Prostate gland (tissue), 2 donors: ENCODE results near the gene LASP1.

ENCODE experiments used
- POLR2A ChIP-seq: fragments of 450-650 bp; IDR thresholded peaks from one replicate; pipeline ENCODE4 v1.6.1; 2016; ENCODE audit warnings: antibody characterized with exemption, mild to moderate bottlenecking
- POLR2AphosphoS5 ChIP-seq: sonication (generic); formaldehyde crosslinking; IDR thresholded peaks from one replicate; pipeline ENCODE4 v1.6.1; 2017; ENCODE audit warnings: antibody characterized with exemption
- TF ChIP-seq, protein P1 (sequence below), 4 experiments: fragments of 200-600 bp in 2 of 4; fragments of 450-650 bp in 2 of 4; sonication (generic) in 2 of 4; IDR thresholded peaks; 1 replicate in 3 of 4; 2 replicates in 1 of 4; pipeline ENCODE4 v1.5.1; 2016 to 2019; ENCODE audit warnings: antibody characterized with exemption in 4 of 4, mild to moderate bottlenecking in 2 of 4, moderate library complexity in 2 of 4

DNA sequence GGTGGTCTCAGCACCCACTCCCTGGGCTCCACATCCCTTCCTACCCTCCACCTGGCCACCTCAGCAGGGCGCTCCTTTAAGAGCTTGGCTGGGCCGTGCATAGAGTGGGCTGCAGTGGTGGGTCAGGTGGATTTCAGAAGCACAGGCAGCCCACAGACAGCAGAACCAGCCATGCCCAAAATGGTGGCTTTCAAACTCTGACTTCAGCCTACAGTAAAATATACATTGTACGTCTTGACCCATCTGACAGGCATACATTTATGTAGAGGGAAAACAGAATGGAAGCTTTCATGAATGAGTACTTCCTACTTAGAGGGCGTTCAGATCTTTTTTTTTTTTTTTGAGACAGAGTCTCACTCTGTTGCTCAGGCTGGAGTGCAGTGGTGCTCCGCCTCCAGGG lies 29.6 kb downstream of the LASP1 start:
- TF ChIP-seq, protein P1, sequence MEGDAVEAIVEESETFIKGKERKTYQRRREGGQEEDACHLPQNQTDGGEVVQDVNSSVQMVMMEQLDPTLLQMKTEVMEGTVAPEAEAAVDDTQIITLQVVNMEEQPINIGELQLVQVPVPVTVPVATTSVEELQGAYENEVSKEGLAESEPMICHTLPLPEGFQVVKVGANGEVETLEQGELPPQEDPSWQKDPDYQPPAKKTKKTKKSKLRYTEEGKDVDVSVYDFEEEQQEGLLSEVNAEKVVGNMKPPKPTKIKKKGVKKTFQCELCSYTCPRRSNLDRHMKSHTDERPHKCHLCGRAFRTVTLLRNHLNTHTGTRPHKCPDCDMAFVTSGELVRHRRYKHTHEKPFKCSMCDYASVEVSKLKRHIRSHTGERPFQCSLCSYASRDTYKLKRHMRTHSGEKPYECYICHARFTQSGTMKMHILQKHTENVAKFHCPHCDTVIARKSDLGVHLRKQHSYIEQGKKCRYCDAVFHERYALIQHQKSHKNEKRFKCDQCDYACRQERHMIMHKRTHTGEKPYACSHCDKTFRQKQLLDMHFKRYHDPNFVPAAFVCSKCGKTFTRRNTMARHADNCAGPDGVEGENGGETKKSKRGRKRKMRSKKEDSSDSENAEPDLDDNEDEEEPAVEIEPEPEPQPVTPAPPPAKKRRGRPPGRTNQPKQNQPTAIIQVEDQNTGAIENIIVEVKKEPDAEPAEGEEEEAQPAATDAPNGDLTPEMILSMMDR (IDR thresholded peaks at IDR 0.05): no peak
- no peak for TF ChIP-seq POLR2AphosphoS5
- TF ChIP-seq POLR2A: no peak
